ENCODE measurements around the gene ATP5PD.
"Not testable (repeated sequence)": the region's sequence is repeated elsewhere in the genome, so short reads cannot be mapped to it uniquely, and the experiment has no call there.

The ATP5PD gene

GRCh38 chr17:75020331-75021110 is 26.2 kb downstream of the ATP5PD start:
- peak; percentile 90 for DNase-seq (ENCODE audit: low spot score)

GRCh38 chr17:75019710-75020109 is 27.1 kb downstream of the ATP5PD start:
- peak; percentile 82 for DNase-seq (ENCODE audit: low spot score)

GRCh38 chr17:75019146-75019545 is 27.6 kb downstream of the ATP5PD start:
- peak; percentile 45 for DNase-seq (ENCODE audit: low spot score)

- peak; percentile 46 for DNase-seq (ENCODE audit: low spot score)
Measured at GRCh38 chr17:75013092-75013559, 33.6 kb downstream of the ATP5PD start.

GRCh38 chr17:75012346-75013091 is 34.2 kb downstream of the ATP5PD start, which contains the start of gene MRPL58:
Gene MRPL58, plus strand, starts transcription at chr17:75012670. Its CDS starts 17 bp downstream, at chr17:75012687.
- DNase-seq (ENCODE audit: low spot score), result peak; percentile 69

- DNase-seq (ENCODE audit: low spot score), result no peak
Measured at GRCh38 chr17:75012096-75012345, 34.7 kb downstream of the ATP5PD start.

- DNase-seq (ENCODE audit: low spot score), result peak; percentile 64
Measured at GRCh38 chr17:75011401-75012095, 35.2 kb downstream of the ATP5PD start.

GRCh38 chr17:75010683-75011400 is 35.9 kb downstream of the ATP5PD start:
- DNase-seq (ENCODE audit: low spot score), result peak; percentile 34

- no peak for DNase-seq (ENCODE audit: low spot score)
Measured at GRCh38 chr17:75009139-75009724, 37.5 kb downstream of the ATP5PD start.

GRCh38 chr17:75008373-75008772 is 38.4 kb downstream of the ATP5PD start:
- no peak for DNase-seq (ENCODE audit: low spot score)

GRCh38 chr17:75006653-75007052 is 40.1 kb downstream of the ATP5PD start:
- no peak for DNase-seq (ENCODE audit: low spot score)

- DNase-seq (ENCODE audit: low spot score), result not testable (repeated sequence)
Measured at GRCh38 chr17:75006084-75006483, 40.7 kb downstream of the ATP5PD start.

GRCh38 chr17:75005291-75005690 is 41.5 kb downstream of the ATP5PD start:
- DNase-seq (ENCODE audit: low spot score), result no peak

- DNase-seq (ENCODE audit: low spot score), result no peak
Measured at GRCh38 chr17:75004371-75004770, 42.4 kb downstream of the ATP5PD start.

- DNase-seq (ENCODE audit: low spot score), result no peak
Measured at GRCh38 chr17:75003957-75004355, 42.8 kb downstream of the ATP5PD start.

- DNase-seq (ENCODE audit: low spot score), result no peak
Measured at GRCh38 chr17:75003070-75003956, 43.5 kb downstream of the ATP5PD start.

- DNase-seq (ENCODE audit: low spot score), result no peak
Measured at GRCh38 chr17:75001915-75002843, 44.6 kb downstream of the ATP5PD start.

- DNase-seq (ENCODE audit: low spot score), result no peak
Measured at GRCh38 chr17:74999523-74999922, 47.2 kb downstream of the ATP5PD start.

- DNase-seq (ENCODE audit: low spot score), result no peak
Measured at GRCh38 chr17:74998783-74999182, 48.0 kb downstream of the ATP5PD start.

- no peak for DNase-seq (ENCODE audit: low spot score)
Measured at GRCh38 chr17:74995847-74996246, 50.9 kb downstream of the ATP5PD start.

Data from pons (tissue), 1 donor.